Hepatocyte (in vitro differentiated cells): Measurements from ENCODE around the gene C10orf143. TPM values are rescaled to one million over a fixed set of nuclear protein-coding genes. Genes with fewer than 3 reads are reported as not detected.

Experiments
- DNase-seq: peaks from one replicate; pipeline ENCODE4 v3.0.0-alpha.2; 2016; ENCODE audit warnings: low spot score
- H2AFZ ChIP-seq: fragments of 200-600 bp; sonication (generic); 2 replicates; pipeline ENCODE4 v1.6.0; 2016; ENCODE audit warnings: antibody characterized with exemption, mild to moderate bottlenecking
- H3K27ac ChIP-seq: fragments of 200-600 bp; sonication (generic); 2 replicates; pipeline ENCODE4 v1.5.1; 2016; ENCODE audit warnings: mild to moderate bottlenecking
- H3K27me3 ChIP-seq: fragments of 200-600 bp; sonication (generic); 2 replicates; pipeline ENCODE4 v1.6.1; 2016
- H3K36me3 ChIP-seq: fragments of 200-600 bp; sonication (generic); replicated peaks from 2 replicates; pipeline ENCODE4 v1.5.1; 2016; ENCODE audit warnings: low read depth; ENCODE audit not compliant: insufficient read depth
- H3K4me1 ChIP-seq: fragments of 200-600 bp; sonication (generic); 2 replicates; pipeline ENCODE4 v1.5.1; 2016; ENCODE audit warnings: mild to moderate bottlenecking, moderate library complexity; ENCODE audit not compliant: insufficient read depth
- H3K4me2 ChIP-seq: fragments of 200-600 bp; sonication (generic); 2 replicates; pipeline ENCODE4 v1.6.0; 2016
- H3K4me3 ChIP-seq: fragments of 200-600 bp; sonication (generic); 2 replicates; pipeline ENCODE4 v1.5.1; 2016; ENCODE audit warnings: mild to moderate bottlenecking
- H3K79me2 ChIP-seq: fragments of 200-600 bp; sonication (generic); 2 replicates; pipeline ENCODE4 v1.6.0; 2017; ENCODE audit warnings: mild to moderate bottlenecking
- H3K9me2 ChIP-seq: fragments of 200-600 bp; sonication (generic); replicated peaks from 2 replicates; pipeline ENCODE4 v1.6.0; 2017; ENCODE audit warnings: mild to moderate bottlenecking; ENCODE audit not compliant: insufficient read depth
- H3K9me3 ChIP-seq: fragments of 200-600 bp; sonication (generic); 2 replicates; pipeline ENCODE4 v1.5.1; 2016; ENCODE audit warnings: low read depth, mild to moderate bottlenecking
- H4K20me1 ChIP-seq: fragments of 200-600 bp; sonication (generic); 2 replicates; pipeline ENCODE4 v1.6.0; 2016; ENCODE audit warnings: mild to moderate bottlenecking; ENCODE audit not compliant: insufficient read depth, poor library complexity, severe bottlenecking
- EZH2 ChIP-seq: fragments of 200-600 bp; sonication (generic); IDR thresholded peaks from 2 replicates; pipeline ENCODE4 v1.6.1; 2016; ENCODE audit warnings: antibody characterized with exemption, mild to moderate bottlenecking, borderline replicate concordance
- EZH2phosphoT487 ChIP-seq: fragments of 200-600 bp; sonication (generic); IDR thresholded peaks from one replicate; pipeline ENCODE4 v1.6.1; 2018; ENCODE audit warnings: antibody characterized with exemption, mild to moderate bottlenecking, low read depth, moderate library complexity; ENCODE audit not compliant: unreplicated experiment, severe bottlenecking
- WGBS: methylation state at CpG from one replicate; pipeline ENCODE4 v1.1.6; 2016; ENCODE audit warnings: low lambda C conversion rate; ENCODE audit errors: missing lambda C conversion rate; 5-methylcytosine and 5-hydroxymethylcytosine counted together
- polyA plus RNA-seq: library from polyadenylated mRNA; unstranded; fragments of >200 nt; fragmentation: Nextera tagmentation; extraction: Ambion mirVana; gene quantifications from 2 replicates; pipeline ENCODE4 v1.2.1, GENCODE V29; 2016
- total RNA-seq: library from RNA; depleted of rRNA; stranded (reverse); fragments of >200 nt; gene quantifications from 2 replicates; pipeline ENCODE4 v1.2.3, GENCODE V29; 2014
- TF ChIP-seq, protein P1 (sequence below): fragments of 200-600 bp; sonication (generic); IDR thresholded peaks from 2 replicates; pipeline ENCODE4 v1.5.1; 2016; ENCODE audit warnings: antibody characterized with exemption, mild to moderate bottlenecking; ENCODE audit not compliant: poor library complexity

C10orf143 gene
- total and polyA plus RNA-seq, 2 experiments from 2014 or later, result 0.50 to 3.0 TPM

DNA sequence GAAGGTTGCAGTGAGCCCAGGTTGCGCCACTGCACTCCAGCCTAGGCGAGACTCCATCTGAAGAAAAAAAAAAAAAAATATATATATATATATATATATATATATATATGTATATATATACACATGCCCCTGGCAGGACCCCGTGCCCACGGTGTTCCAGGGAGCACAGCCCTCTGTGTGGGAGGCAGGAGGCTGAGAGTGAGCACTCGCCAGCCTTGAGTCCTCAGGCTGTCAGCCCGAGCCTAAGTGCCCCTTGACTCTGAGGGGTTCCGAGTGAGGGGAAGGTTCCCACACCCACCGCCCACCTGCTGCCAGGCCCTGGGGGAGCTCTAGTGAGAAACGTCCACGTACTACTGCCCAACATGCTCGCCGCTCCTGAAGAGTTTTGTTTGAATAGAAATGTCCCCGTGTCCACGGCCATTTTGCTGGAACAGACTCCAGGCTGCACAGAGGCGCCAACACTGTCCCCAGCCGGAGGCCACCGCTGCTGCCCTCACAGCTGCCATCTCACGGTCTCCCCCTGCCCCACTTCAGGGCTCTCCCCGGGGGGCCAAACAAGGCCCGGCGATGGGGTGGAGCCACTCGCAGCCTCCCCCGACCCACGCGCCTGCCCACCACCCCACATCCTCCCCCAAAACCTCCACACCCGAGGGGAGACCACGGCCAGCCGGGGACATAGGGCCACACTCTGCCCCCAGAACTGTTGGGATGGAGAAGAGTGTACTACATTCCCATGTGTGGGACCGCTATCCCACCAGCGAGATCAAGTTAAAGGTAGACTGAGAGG is 83.8 kb downstream of the C10orf143 start:
- H3K36me3 ChIP-seq, result no peaks in the 10 kb centered on the region
- H3K27me3 ChIP-seq, result no peaks in the 10 kb centered on the region
- H3K79me2 ChIP-seq, result no peaks in the 10 kb centered on the region
- H3K4me2 ChIP-seq, result no peak overlapping the region
- H3K9me2 ChIP-seq, result no peaks in the 10 kb centered on the region
- no peaks in the 10 kb centered on the region for H3K4me1 ChIP-seq
- 91% methylated on average over 20 of the region's 30 CpGs for WGBS
- TF ChIP-seq, protein P1, sequence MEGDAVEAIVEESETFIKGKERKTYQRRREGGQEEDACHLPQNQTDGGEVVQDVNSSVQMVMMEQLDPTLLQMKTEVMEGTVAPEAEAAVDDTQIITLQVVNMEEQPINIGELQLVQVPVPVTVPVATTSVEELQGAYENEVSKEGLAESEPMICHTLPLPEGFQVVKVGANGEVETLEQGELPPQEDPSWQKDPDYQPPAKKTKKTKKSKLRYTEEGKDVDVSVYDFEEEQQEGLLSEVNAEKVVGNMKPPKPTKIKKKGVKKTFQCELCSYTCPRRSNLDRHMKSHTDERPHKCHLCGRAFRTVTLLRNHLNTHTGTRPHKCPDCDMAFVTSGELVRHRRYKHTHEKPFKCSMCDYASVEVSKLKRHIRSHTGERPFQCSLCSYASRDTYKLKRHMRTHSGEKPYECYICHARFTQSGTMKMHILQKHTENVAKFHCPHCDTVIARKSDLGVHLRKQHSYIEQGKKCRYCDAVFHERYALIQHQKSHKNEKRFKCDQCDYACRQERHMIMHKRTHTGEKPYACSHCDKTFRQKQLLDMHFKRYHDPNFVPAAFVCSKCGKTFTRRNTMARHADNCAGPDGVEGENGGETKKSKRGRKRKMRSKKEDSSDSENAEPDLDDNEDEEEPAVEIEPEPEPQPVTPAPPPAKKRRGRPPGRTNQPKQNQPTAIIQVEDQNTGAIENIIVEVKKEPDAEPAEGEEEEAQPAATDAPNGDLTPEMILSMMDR, result no peak
- no peak for TF ChIP-seq EZH2
- TF ChIP-seq EZH2phosphoT487, result no peak
- H4K20me1 ChIP-seq, result no peaks in the 10 kb centered on the region
- no peak overlapping the region for H3K4me3 ChIP-seq
- H3K27ac ChIP-seq, result no peak overlapping the region
- no peaks in the 10 kb centered on the region for H3K9me3 ChIP-seq
- H2AFZ ChIP-seq, result no peak overlapping the region
- no peak for DNase-seq

DNA sequence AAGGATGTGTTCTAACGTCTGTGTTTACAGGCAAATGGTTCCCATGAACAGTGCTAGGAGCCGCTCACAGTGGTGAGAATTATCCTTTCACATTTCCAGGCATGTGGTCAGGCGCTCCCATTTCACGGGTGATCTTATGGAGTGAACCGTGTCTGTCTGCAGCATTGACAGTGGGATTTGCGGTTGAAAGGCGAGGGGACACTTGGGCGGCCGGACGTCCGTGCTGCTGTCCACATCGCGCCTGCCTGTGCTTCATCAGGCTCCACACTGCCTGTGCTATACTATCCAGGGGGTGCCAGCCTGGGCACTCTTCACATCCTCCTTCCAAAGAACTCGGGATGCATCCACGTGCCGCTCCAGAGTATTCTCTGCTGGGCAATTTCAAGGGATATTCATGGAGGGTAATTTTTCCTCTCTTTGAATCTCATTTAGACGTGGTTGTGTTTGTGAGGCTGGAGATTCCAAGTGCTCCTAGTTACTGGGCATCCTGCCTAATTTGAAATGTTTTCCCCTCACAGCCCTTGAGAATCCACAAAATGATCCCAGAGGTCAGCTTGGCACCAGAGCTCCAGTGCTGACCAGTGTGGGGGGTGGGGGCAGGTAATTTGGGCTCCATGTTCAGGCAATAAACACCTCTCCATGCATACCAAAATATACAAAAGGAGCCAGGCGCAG is 84.7 kb downstream of the C10orf143 start:
- no peak for DNase-seq
- TF ChIP-seq, protein P1, result no peak
- TF ChIP-seq EZH2 (no peak), EZH2phosphoT487 (no peak)
- WGBS, result 88% methylated on average over 18 of the region's 18 CpGs
- Histone ChIP-seq H3K9me3 (no peaks in the 10 kb centered on the region), H4K20me1 (no peaks in the 10 kb centered on the region), H2AFZ (no peak overlapping the region), H3K4me3 (no peak overlapping the region), H3K4me1 (no peaks in the 10 kb centered on the region), H3K79me2 (no peaks in the 10 kb centered on the region), H3K4me2 (no peak overlapping the region), H3K9me2 (no peaks in the 10 kb centered on the region), H3K27me3 (no peaks in the 10 kb centered on the region), H3K36me3 (no peaks in the 10 kb centered on the region), H3K27ac (no peak overlapping the region)

DNA sequence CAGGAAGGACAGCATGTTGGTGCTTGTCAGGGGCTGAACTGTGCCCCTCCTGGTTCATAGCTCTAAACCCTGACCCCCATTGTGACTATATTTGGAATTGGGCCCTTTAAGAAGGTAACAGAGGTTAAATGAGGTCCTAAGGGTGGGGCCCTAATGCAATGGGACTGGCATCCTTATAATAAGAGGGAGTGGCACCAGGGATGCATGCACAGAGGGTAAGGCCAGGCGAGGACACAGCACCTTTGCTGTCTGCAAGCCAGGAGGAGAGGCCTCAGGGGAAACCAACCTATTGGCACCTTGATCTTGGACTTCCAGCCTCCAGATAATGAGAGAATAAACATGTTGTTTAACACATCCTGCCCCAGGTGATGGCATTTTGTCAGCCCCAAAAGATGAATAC is 85.3 kb downstream of the C10orf143 start:
- 95% methylated on average over 1 of the region's 1 CpG for WGBS
- H3K27me3 ChIP-seq, result no peaks in the 10 kb centered on the region
- H3K4me3 ChIP-seq, result no peak overlapping the region
- no peaks in the 10 kb centered on the region for H3K9me2 ChIP-seq
- H3K36me3 ChIP-seq, result no peaks in the 10 kb centered on the region
- no peaks in the 10 kb centered on the region for H3K79me2 ChIP-seq
- no peak for DNase-seq
- H3K4me2 ChIP-seq, result no peak overlapping the region
- no peak overlapping the region for H2AFZ ChIP-seq
- no peaks in the 10 kb centered on the region for H3K9me3 ChIP-seq
- TF ChIP-seq, protein P1, result no peak
- TF ChIP-seq EZH2 (no peak), EZH2phosphoT487 (no peak)
- no peaks in the 10 kb centered on the region for H4K20me1 ChIP-seq
- H3K4me1 ChIP-seq, result no peaks in the 10 kb centered on the region
- H3K27ac ChIP-seq, result no peak overlapping the region
